ENCODE results near the gene CRNN.

DNA sequence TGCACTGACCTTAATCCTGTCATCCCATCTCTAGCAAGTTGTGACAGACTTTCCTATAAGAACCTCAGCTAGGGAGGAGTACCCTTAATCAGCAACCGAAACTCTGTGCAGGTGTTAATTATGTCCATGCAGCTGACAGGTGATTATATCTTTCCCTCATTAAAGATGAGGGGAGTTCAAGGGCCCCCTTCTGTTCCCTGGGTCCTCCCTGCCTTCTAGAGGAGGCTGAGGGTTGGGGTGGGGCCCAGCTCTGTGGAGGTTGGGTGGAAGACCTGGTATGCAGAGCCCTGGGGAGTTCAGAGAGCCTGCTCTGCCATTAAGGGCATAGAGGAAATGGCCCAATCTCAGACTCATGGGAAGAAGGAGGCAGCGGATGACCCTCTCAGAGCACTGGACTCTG is 35.6 kb upstream of the CRNN start:
- TF ChIP-seq, protein P1, sequence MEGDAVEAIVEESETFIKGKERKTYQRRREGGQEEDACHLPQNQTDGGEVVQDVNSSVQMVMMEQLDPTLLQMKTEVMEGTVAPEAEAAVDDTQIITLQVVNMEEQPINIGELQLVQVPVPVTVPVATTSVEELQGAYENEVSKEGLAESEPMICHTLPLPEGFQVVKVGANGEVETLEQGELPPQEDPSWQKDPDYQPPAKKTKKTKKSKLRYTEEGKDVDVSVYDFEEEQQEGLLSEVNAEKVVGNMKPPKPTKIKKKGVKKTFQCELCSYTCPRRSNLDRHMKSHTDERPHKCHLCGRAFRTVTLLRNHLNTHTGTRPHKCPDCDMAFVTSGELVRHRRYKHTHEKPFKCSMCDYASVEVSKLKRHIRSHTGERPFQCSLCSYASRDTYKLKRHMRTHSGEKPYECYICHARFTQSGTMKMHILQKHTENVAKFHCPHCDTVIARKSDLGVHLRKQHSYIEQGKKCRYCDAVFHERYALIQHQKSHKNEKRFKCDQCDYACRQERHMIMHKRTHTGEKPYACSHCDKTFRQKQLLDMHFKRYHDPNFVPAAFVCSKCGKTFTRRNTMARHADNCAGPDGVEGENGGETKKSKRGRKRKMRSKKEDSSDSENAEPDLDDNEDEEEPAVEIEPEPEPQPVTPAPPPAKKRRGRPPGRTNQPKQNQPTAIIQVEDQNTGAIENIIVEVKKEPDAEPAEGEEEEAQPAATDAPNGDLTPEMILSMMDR (IDR thresholded peaks at IDR 0.05): no peak
- TF ChIP-seq ZFX (IDR thresholded peaks at IDR 0.05; ENCODE audit: borderline replicate concordance): no peak
